H9 (cell line): Measurements from ENCODE around the gene SCNM1. TPM values are rescaled to one million over a fixed set of nuclear protein-coding genes. Genes with fewer than 3 reads are reported as not detected.
A peak's percentile ranks its signal among the peaks of the same experiment; 100 is the strongest.

ENCODE experiments used
- DNase-seq: peaks from one replicate; pipeline ENCODE4 v3.0.0-alpha.2; 2017
- H2AFZ ChIP-seq: one replicate; pipeline ENCODE4 v1.6.1; 2013; ENCODE audit warnings: mild to moderate bottlenecking, low read length, control low read depth, moderate library complexity
- H2AK5ac ChIP-seq: 2 replicates; pipeline ENCODE4 v1.6.1; 2013; ENCODE audit warnings: low read length, control low read depth, mixed read lengths; ENCODE audit not compliant: insufficient read length
- H2BK120ac ChIP-seq: one replicate; pipeline ENCODE4 v1.6.1; 2013; ENCODE audit warnings: low read depth, mild to moderate bottlenecking, low read length, control low read depth, inconsistent platforms; ENCODE audit not compliant: poor library complexity, severe bottlenecking
- H2BK12ac ChIP-seq: 2 replicates; pipeline ENCODE4 v1.6.1; 2013; ENCODE audit warnings: low read length, control low read depth, mixed read lengths, low read depth; ENCODE audit not compliant: insufficient read length
- H2BK15ac ChIP-seq: 2 replicates; pipeline ENCODE4 v1.6.1; 2013; ENCODE audit warnings: low read depth, low read length, control low read depth
- H2BK20ac ChIP-seq: one replicate; pipeline ENCODE4 v1.6.1; 2013; ENCODE audit warnings: low read depth, mild to moderate bottlenecking, low read length, control low read depth, inconsistent platforms; ENCODE audit not compliant: poor library complexity, severe bottlenecking
- H2BK5ac ChIP-seq: 2 replicates; pipeline ENCODE4 v1.6.1; 2013; ENCODE audit warnings: low read length, control low read depth, mixed read lengths; ENCODE audit not compliant: insufficient read length
- H3K14ac ChIP-seq: 2 replicates; pipeline ENCODE4 v1.6.1; 2013; ENCODE audit warnings: low read length, control low read depth; ENCODE audit not compliant: insufficient read depth
- H3K18ac ChIP-seq: 2 replicates; pipeline ENCODE4 v1.6.1; 2013; ENCODE audit warnings: low read depth, mild to moderate bottlenecking, mixed read lengths, low read length, control low read depth; ENCODE audit not compliant: insufficient read length
- H3K23ac ChIP-seq: 2 replicates; pipeline ENCODE4 v1.6.1; 2013; ENCODE audit warnings: low read length, control low read depth, mixed read lengths, low read depth; ENCODE audit not compliant: insufficient read length
- H3K23me2 ChIP-seq: 2 replicates; pipeline ENCODE4 v1.6.1; 2013; ENCODE audit warnings: low read depth, mild to moderate bottlenecking, mixed read lengths, low read length, control low read depth; ENCODE audit not compliant: insufficient read length, poor library complexity, severe bottlenecking
- H3K27ac ChIP-seq: 2 replicates; pipeline ENCODE4 v1.5.1; 2013; ENCODE audit warnings: low read length, control low read depth, mixed read lengths, low read depth; ENCODE audit not compliant: insufficient read length
- H3K27me3 ChIP-seq: 2 replicates; pipeline ENCODE4 v1.6.1; 2013; ENCODE audit warnings: low read length, control low read depth, inconsistent platforms; ENCODE audit not compliant: insufficient read depth
- H3K4ac ChIP-seq: 2 replicates; pipeline ENCODE4 v1.6.1; 2013; ENCODE audit warnings: low read depth, mild to moderate bottlenecking, control low read depth, inconsistent platforms, low read length, moderate library complexity
- H3K4me1 ChIP-seq: 2 replicates; pipeline ENCODE4 v1.6.1; 2013; ENCODE audit warnings: low read length, control low read depth, inconsistent platforms; ENCODE audit not compliant: insufficient read depth
- H3K4me2 ChIP-seq: 2 replicates; pipeline ENCODE4 v1.6.1; 2013; ENCODE audit warnings: low read length, control low read depth, mixed read lengths; ENCODE audit not compliant: insufficient read length, insufficient read depth
- H3K56ac ChIP-seq: 2 replicates; pipeline ENCODE4 v1.6.1; 2013; ENCODE audit warnings: low read depth, mild to moderate bottlenecking, mixed read lengths, low read length, control low read depth; ENCODE audit not compliant: insufficient read length
- H3K79me1 ChIP-seq: 2 replicates; pipeline ENCODE4 v1.6.1; 2013; ENCODE audit warnings: low read depth, mild to moderate bottlenecking, moderate library complexity, low read length, control low read depth, inconsistent platforms; ENCODE audit not compliant: insufficient read depth, poor library complexity, severe bottlenecking
- H3K79me2 ChIP-seq: 2 replicates; pipeline ENCODE4 v1.6.1; 2013; ENCODE audit warnings: low read length, control low read depth, inconsistent platforms; ENCODE audit not compliant: insufficient read depth
- H3K9ac ChIP-seq: 2 replicates; pipeline ENCODE4 v1.6.1; 2013; ENCODE audit warnings: low read length, control low read depth, mixed read lengths; ENCODE audit not compliant: insufficient read length; ENCODE audit errors: extremely low read depth
- H3K9me3 ChIP-seq: one replicate; pipeline ENCODE4 v1.6.1; 2013; ENCODE audit warnings: low read depth, low read length, inconsistent platforms; ENCODE audit not compliant: control insufficient read depth
- H3T11ph ChIP-seq: one replicate; pipeline ENCODE4 v1.6.1; 2013; ENCODE audit warnings: mild to moderate bottlenecking, low read length, control low read depth, inconsistent platforms
- H4K20me1 ChIP-seq: one replicate; pipeline ENCODE4 v1.6.1; 2013; ENCODE audit not compliant: control insufficient read depth, insufficient read length, insufficient read depth
- H4K5ac ChIP-seq: 2 replicates; pipeline ENCODE4 v1.6.1; 2013; ENCODE audit warnings: low read depth, mild to moderate bottlenecking, mixed read lengths, low read length, control low read depth; ENCODE audit not compliant: insufficient read length
- H4K8ac ChIP-seq: replicated peaks from 2 replicates; pipeline ENCODE4 v1.6.1; 2013; ENCODE audit warnings: low read length, control low read depth, mixed read lengths, low read depth; ENCODE audit not compliant: insufficient read length
- H4K91ac ChIP-seq: 2 replicates; pipeline ENCODE4 v1.6.1; 2013; ENCODE audit warnings: low read depth, mild to moderate bottlenecking, moderate library complexity, mixed read lengths, low read length, control low read depth; ENCODE audit not compliant: insufficient read length
- H3K27ac Mint-ChIP-seq, 3 experiments: 2 replicates in 2 of 3; 3 replicates in 1 of 3; pipeline ENCODE4 v1.8.0; 2020 to 2021; ENCODE audit warnings: mixed read lengths in 3 of 3, mild to moderate bottlenecking in 1 of 3, moderate library complexity in 1 of 3
- H3K27me3 Mint-ChIP-seq: 2 replicates; pipeline ENCODE4 v1.8.0; 2021; ENCODE audit warnings: low read depth, mild to moderate bottlenecking, moderate library complexity, mixed read lengths
- H3K36me3 Mint-ChIP-seq, 3 experiments: 2 replicates in 2 of 3; 3 replicates in 1 of 3; pipeline ENCODE4 v1.8.0; 2020 to 2021; ENCODE audit warnings: low read depth in 3 of 3, mixed read lengths in 3 of 3; ENCODE audit not compliant: insufficient read depth in 1 of 3
- H3K4me1 Mint-ChIP-seq, 2 experiments: 2 replicates each; pipeline ENCODE4 v1.8.0; 2020; ENCODE audit warnings: mixed read lengths in 2 of 2
- H3K4me3 Mint-ChIP-seq, 2 experiments: 2 replicates in 1 of 2; 3 replicates in 1 of 2; pipeline ENCODE4 v1.8.0; 2020 to 2021; ENCODE audit warnings: mild to moderate bottlenecking in 2 of 2, mixed read lengths in 2 of 2, moderate library complexity in 1 of 2
- H3K9me3 Mint-ChIP-seq, 2 experiments: 2 replicates in 1 of 2; 3 replicates in 1 of 2; pipeline ENCODE4 v1.8.0; 2020; ENCODE audit warnings: mild to moderate bottlenecking in 2 of 2, mixed read lengths in 2 of 2, moderate library complexity in 1 of 2
- WGBS: extraction: QIAGEN DNeasy Blood & Tissue Kit; methylation state at CpG from one replicate; pipeline ENCODE4 v1.1.7; 2013; ENCODE audit warnings: missing lambda C conversion rate, low lambda C conversion rate, mixed read lengths; ENCODE audit not compliant: insufficient read length; ENCODE audit errors: extremely low coverage; 5-methylcytosine and 5-hydroxymethylcytosine counted together
- total RNA-seq: library from RNA; stranded (reverse); gene quantifications from 2 replicates; pipeline ENCODE4 v1.2.1, GENCODE V29; 2021
- TF ChIP-seq, protein P1 (sequence below): fragments of 200-600 bp; sonication (generic); conservative IDR thresholded peaks from 3 replicates; pipeline ENCODE4 v1.8.0; 2021; ENCODE audit warnings: antibody characterized with exemption, mild to moderate bottlenecking

Gene SCNM1
- total RNA-seq, 1 experiment from 2014 or later = 60.5 TPM

DNA sequence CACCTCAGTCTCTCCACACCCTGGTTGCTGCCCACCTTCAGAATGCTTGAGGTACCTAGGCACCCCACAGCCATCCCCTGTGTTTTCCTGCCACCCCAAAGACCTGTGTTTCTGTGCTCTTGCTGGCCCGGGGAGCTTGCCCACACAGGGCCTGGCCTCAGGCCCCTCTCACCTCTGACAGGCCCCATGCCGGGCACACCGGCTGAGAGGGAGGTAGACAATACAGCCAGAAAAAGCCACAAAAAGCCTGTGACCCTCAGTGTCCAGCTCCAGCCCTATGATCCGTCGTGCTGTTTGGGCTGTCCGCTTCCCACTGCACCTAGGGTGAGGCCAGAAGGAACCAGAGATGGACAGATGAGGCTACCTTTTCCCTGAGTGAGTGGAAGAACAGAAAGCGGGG lies 31.0 kb upstream of the SCNM1 start:
- WGBS = no CpG with 5 or more reads among the region's 7 CpGs
- H4K20me1 ChIP-seq = no peaks in the 10 kb centered on the region
- no peak overlapping the region for H3T11ph ChIP-seq
- no peak overlapping the region for H2AFZ ChIP-seq
- Mint-ChIP-seq H3K27me3 (peaks cover 12% of the 10 kb centered on the region), H3K4me1 (peaks cover 14 to 19% of the 10 kb centered on the region in 2 experiments), H3K4me3 (peak overlapping the region in 1 of 2 experiments; percentile 36; a peak in 2 of 5 replicates), H3K36me3 (peaks cover 17 to 48% (median 42%) of the 10 kb centered on the region in 3 experiments), H3K9me3 (no peaks in the 10 kb centered on the region), H3K27ac (no peak overlapping the region)
- no peaks in the 10 kb centered on the region for H3K79me2 ChIP-seq
- H2BK12ac ChIP-seq = no peak overlapping the region
- H3K23ac ChIP-seq = no peak overlapping the region
- no peak overlapping the region for H4K5ac ChIP-seq
- no peak overlapping the region for H2AK5ac ChIP-seq
- no peak overlapping the region for H3K18ac ChIP-seq
- no peak overlapping the region for H3K4ac ChIP-seq
- no peak overlapping the region for H2BK5ac ChIP-seq
- no peak overlapping the region for H2BK120ac ChIP-seq
- no peak overlapping the region for H4K8ac ChIP-seq
- DNase-seq = no peak
- no peak overlapping the region for H2BK20ac ChIP-seq
- H3K14ac ChIP-seq = no peak overlapping the region
- TF ChIP-seq, protein P1, sequence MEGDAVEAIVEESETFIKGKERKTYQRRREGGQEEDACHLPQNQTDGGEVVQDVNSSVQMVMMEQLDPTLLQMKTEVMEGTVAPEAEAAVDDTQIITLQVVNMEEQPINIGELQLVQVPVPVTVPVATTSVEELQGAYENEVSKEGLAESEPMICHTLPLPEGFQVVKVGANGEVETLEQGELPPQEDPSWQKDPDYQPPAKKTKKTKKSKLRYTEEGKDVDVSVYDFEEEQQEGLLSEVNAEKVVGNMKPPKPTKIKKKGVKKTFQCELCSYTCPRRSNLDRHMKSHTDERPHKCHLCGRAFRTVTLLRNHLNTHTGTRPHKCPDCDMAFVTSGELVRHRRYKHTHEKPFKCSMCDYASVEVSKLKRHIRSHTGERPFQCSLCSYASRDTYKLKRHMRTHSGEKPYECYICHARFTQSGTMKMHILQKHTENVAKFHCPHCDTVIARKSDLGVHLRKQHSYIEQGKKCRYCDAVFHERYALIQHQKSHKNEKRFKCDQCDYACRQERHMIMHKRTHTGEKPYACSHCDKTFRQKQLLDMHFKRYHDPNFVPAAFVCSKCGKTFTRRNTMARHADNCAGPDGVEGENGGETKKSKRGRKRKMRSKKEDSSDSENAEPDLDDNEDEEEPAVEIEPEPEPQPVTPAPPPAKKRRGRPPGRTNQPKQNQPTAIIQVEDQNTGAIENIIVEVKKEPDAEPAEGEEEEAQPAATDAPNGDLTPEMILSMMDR = no peak
- no peak overlapping the region for H3K9ac ChIP-seq
- no peak overlapping the region for H3K27ac ChIP-seq
- H3K4me1 ChIP-seq = no peaks in the 10 kb centered on the region
- H4K91ac ChIP-seq = no peak overlapping the region
- no peak overlapping the region for H3K56ac ChIP-seq
- H3K23me2 ChIP-seq = peaks cover 15% of the 10 kb centered on the region
- no peaks in the 10 kb centered on the region for H3K79me1 ChIP-seq
- H3K4me2 ChIP-seq = no peak overlapping the region
- H3K9me3 ChIP-seq = no peaks in the 10 kb centered on the region
- H2BK15ac ChIP-seq = no peak overlapping the region
- H3K27me3 ChIP-seq = no peaks in the 10 kb centered on the region; the same call in 1 of the 2 replicates
